SKM-1 treated with dmso at 0.1 percent for 144 hours (cell line): ENCODE data around the gene STX5.
"Not testable (repeated sequence)": the region's sequence is repeated elsewhere in the genome, so short reads cannot be mapped to it uniquely, and the experiment has no call there.

ENCODE experiments used
- DNase-seq: peaks from one replicate; lab custom pipeline; 2025; ENCODE audit not compliant: unreplicated experiment; lab: John Stamatoyannopoulos, UW

STX5 gene

GRCh38 chr11:62832336-62833234 lies 734 bp upstream of the STX5 start, which contains the start of gene TEX54:
TSS of gene TEX54 (minus strand) at chr11:62832841.
- DNase-seq: no peak

- no peak for DNase-seq
Measured at GRCh38 chr11:62830904-62831519, 839 bp downstream of the STX5 start.

DNA sequence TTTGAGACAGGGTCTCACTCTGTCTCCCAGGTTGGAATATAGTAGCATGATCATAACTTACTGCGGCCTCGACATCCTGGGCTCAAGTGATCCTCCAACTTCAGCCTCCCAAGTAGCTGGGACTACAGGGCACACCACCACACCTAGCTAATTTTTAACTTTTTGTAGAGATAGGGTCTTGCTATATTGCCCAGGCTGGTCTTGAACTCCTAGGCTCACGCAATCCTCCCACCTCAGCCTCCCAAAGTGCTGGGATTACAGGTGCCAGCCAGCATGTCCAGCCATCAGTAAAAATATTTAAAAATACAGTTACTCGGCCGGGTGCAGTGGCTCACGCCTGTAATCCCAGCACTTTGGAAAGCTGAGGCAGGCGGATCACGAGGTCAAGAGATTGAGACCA lies 3.7 kb downstream of the STX5 start:
- not testable (repeated sequence) for DNase-seq

DNA sequence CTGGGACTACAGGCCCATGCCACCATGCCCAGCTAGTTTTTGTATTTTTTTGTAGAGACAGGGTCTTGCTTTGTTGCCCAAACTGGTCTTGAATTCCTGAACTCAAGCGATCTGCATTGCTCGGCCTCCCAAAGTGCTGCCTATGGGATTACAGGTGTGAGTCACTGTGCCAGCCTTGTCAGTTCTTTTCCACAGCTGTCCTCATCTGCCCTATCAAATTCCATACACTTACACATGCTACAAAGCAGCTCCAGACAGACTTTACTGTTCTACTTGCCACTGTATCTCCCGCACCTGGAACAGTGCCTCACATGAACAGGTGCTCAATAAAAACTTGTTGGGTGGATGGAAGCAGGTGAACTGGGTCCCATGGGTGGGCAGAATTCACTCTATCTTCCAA lies 8.2 kb downstream of the STX5 start:
- DNase-seq: no peak

- DNase-seq: no peak
Measured at GRCh38 chr11:62817129-62817528, 14.7 kb downstream of the STX5 start.

DNA sequence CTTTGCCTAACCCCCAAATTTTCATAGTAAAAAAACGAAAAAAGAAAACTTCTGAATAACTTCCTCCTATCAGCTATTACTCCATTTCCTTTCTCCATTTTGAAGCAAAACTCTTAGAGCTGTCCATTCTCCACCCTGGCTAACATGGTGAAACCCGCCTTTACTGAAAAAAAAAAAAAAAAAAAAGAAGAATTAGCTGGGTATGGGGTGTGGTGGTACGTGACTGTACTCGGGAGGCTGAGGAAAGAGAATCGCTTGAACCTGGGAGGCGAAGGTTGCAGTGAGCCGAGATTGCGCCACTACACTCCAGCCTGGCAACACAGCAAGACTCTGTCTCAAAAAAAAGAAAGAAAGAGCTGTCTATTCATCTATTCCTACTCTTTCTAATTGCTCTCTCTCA lies 15.3 kb downstream of the STX5 start:
- DNase-seq: peak; percentile 79

- no peak for DNase-seq
Measured at GRCh38 chr11:62811659-62812058, 20.2 kb downstream of the STX5 start.

DNA sequence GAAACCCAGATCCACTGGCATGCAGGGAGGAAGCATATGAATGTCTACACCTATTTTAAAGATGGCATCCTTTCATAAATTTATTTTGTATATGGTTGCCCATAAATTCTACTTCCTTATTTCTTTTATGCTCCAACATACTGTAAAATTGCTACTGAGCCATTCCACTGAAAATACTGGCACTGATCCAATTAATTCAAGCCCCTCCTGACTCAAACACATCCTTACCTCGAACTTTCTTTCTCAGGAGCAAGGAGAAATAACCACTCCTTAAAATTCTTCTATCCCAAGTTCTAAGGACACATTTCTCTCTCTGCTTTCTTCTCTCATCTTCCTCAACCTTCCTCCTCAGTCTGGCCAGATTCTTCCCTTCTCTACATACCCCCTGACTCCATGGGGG lies 21.1 kb downstream of the STX5 start:
- no peak for DNase-seq

DNA sequence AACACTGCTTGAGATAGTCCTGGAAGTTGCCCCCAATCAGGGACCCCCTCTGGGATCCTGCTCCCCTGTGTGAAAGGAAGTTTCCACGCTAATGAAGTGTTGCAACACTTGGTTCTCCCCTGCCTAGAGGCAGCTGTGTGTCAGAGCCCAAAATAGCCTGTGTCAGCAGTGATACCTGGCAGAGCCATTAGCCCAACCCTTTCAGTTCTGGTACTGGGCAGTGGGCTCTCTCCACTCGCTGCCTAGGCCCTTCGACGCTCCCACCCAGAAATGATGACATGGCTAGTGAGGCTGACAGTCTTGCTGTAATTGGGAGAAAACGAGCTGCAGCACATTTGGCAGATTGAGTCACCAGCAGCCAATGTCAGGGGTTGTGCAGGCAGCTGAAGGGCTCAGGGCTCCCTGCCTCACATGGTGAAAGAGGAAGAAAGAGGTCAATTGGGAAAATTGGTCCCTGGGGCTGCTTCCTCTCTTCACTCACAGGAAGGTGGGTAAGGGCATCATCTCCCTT lies 25.2 kb downstream of the STX5 start:
- peak; percentile 85 for DNase-seq

- DNase-seq: no peak
Measured at GRCh38 chr11:62805961-62806441, 25.9 kb downstream of the STX5 start.

DNA sequence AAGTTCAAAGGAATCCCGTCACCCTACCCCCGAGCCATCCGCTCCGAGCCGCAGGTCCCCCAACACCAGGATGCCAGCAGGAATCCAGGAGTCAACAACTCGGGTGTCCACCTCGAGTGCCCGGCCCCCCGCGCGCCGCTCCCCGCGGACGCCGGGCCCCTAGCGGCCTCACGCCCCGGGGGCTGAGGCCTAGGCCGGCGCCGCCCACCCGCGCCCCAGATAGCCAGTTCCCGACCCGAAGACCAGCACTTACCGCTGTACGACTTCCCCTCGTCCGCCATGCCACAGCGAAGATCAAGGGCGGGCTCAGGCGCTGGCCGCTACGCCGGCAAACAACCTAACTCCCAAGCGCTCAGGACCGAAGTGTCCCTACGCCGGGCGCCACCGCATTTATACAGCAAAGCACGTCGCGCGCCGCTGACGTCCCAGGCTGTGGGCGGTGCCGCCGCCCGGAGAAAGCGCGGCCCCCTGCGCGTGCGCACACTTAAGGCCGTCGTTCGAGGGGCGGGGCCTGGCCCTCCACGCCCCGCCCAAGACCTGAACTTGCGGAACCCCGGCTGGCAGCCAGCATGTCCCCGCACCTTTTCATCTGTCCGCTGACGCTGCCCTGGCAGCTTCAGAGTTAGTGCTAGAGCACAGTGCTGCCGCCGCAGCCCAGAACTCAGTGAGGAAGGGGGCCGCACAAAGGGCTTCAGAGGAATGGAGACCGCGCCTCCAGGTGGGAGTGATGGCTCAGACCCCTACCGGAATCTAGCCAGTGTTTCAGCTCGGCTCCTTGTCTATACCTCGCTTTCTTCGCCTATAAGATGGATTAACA lies 26.6 kb downstream of the STX5 start, which contains the start of gene NXF1:
Gene NXF1 (minus strand): TSS at position 365 of the 817 bp plus-strand sequence. CDS start 84 bp downstream, at position 281.
- DNase-seq: peak; percentile 92

DNA sequence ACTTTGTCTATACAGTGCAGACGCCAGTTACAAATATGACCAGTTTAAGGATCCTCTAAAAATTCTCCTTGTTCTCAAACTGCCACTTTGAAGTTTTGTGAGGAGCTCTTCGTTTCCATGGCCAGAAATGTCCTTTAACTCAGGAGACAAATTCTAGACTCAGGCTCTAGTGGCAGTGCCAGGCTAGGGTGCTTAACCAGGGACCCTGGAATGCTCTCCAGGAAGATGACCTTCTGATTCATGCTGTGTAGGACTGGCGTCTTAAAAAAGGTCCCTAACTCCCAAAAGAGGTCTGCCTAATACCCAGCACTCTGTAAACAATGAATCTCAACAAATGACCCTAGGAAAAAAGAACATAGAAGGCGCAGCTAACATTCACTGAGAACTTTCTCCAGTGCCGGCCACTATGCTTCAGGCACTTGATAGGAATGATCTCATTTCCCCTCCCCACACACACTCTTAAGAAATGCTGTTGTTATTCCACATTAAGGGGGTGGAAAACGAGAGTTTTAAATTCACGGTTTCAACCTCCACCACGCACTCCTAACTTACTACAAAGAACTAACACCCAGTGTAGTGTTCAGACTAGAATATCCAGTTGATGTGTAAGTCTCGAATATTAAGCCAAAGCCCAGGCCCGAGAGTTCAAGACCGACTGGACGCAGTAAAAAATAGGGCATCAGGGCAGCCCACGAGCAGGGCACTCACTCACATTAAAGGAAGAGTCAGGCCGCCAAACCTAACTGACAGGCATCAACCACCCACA lies 27.4 kb downstream of the STX5 start:
- DNase-seq: no peak

GRCh38 chr11:62801071-62801470 lies 30.8 kb downstream of the STX5 start:
- DNase-seq: no peak

GRCh38 chr11:62799486-62799885 lies 32.4 kb downstream of the STX5 start:
- no peak for DNase-seq

GRCh38 chr11:62796281-62796680 lies 35.6 kb downstream of the STX5 start:
- no peak for DNase-seq

DNA sequence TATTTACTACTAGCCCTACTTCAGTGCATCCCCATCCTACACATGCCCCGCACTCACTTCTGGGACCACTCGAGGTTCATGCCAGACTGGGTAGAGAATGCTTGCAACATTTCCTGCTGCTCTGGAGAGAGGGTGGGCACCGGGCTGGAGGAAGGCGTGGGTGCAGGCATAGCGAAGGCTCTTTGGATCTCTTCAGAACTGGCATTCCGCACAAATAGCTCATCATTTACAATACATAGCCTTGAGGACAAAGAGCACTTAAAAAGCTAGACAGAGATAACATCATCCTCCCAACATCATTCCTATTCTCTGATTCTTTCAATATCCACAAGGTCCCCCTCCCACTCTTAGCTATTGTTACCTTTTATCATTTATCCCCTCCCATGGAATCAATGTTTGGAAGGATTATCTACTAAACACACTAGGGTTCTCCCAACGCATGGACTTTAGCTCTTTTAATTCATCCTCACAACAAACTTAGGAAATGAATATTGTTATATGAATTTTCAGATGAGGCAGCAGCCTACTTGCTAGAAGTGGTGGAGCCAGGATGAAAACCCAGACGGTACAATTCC lies 37.6 kb downstream of the STX5 start:
- DNase-seq: no peak

DNA sequence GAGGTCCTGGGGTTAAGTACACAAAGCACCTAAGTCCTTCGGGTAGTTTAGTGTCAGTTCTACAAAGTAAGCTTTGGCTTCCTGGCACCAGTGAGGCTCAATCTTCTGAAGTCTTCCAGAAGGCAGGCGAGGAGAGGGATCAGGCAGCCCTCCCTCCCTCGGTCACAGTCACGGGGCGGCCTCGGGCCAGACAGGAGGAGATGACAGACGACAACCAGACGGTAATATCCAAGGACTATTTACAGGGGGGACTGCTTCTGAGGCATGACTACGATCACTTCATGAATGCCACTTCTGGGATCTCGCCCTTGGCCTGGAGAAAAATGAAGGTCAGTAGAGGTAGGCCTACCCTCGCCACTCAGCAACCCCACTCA lies 39.7 kb downstream of the STX5 start:
- DNase-seq: no peak

DNA sequence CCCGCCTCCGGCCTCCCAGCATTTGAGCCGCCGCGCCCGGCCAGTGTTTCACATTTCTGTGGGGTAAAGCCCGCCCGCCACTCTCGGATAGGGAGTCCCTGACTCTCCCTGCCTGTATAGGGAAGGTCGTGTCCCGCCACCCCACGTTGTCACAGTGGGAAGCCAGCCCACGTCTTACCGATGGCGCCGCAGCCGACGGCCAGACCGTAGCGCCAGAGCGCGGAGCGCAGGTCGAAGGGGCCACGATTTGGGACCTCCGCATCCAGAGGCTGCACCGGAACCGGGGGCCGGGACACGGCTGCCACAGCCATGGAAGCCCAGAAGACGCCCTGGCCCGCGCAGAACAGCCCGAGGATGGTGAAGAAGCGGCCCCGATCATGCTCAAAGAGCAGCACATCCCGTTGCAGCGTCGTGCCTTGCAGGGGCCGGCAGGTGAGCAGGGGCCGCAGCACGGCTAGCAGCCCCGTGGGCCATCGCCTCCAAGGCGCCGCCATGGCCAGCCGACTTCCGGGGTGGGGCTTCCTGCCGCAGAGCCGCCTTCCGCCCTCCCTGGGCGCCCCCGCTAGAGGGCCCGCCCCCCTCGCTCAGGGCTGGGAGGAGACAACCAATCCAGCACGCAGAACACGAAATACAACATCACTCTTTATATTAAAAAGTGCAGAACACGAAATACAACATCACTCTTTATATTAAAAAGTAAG lies 40.2 kb downstream of the STX5 start, which contains the start of gene TMEM223:
Gene TMEM223 (minus strand): TSS at position 506 of the 701 bp plus-strand sequence. CDS start 12 bp downstream, at position 494.
- peak; percentile 76 for DNase-seq

- DNase-seq: no peak
Measured at GRCh38 chr11:62789576-62789975, 42.3 kb downstream of the STX5 start.
